ENCODE measurements around the gene GATM. TPM values are rescaled to one million over a fixed set of nuclear protein-coding genes. Genes with fewer than 3 reads are reported as not detected.

The GATM gene
- total RNA-seq, 1 donor from 2014 or later: 3.5 TPM

GRCh38 chr15:45402162-45402954 is 24.0 kb upstream of the GATM start:
- Mint-ChIP-seq H3K27me3 (ENCODE audit: unreplicated experiment) (no peaks in the 10 kb centered on the region), H3K36me3 (ENCODE audit: low read depth, unreplicated experiment) (peaks cover 6% of the 10 kb centered on the region), H3K4me3 (ENCODE audit: unreplicated experiment) (peak overlapping the region; percentile 98), H3K27ac (ENCODE audit: unreplicated experiment) (peak overlapping the region; percentile 61), H3K4me1 (ENCODE audit: unreplicated experiment) (peaks cover 19% of the 10 kb centered on the region), H3K9me3 (ENCODE audit: unreplicated experiment) (no peaks in the 10 kb centered on the region)
- TF ChIP-seq CTCF (IDR thresholded peaks at IDR 0.05; ENCODE audit: unreplicated experiment): no peak
- peak; percentile 91 for DNase-seq (ENCODE audit: low spot score)

- H3K27ac Mint-ChIP-seq (ENCODE audit: unreplicated experiment): peak overlapping the region; percentile 61
- DNase-seq (ENCODE audit: low spot score): no peak
Observed at GRCh38 chr15:45401665-45402161, 23.4 kb upstream of the GATM start.

GRCh38 chr15:45399381-45400212 is 21.3 kb upstream of the GATM start:
- TF ChIP-seq CTCF (IDR thresholded peaks at IDR 0.05; ENCODE audit: unreplicated experiment): peak; percentile 54

More at GRCh38 chr15:45401665-45402161, 23.4 kb upstream of the GATM start:
- H3K27me3 Mint-ChIP-seq (ENCODE audit: unreplicated experiment): no peaks in the 10 kb centered on the region
- no peak for TF ChIP-seq CTCF (IDR thresholded peaks at IDR 0.05; ENCODE audit: unreplicated experiment)
- no peaks in the 10 kb centered on the region for H3K9me3 Mint-ChIP-seq (ENCODE audit: unreplicated experiment)
- peaks cover 20% of the 10 kb centered on the region for H3K4me1 Mint-ChIP-seq (ENCODE audit: unreplicated experiment)
- peak overlapping the region; percentile 98 for H3K4me3 Mint-ChIP-seq (ENCODE audit: unreplicated experiment)
- peaks cover 2% of the 10 kb centered on the region for H3K36me3 Mint-ChIP-seq (ENCODE audit: low read depth, unreplicated experiment)

GRCh38 chr15:45397116-45397665 is 18.8 kb upstream of the GATM start:
- H3K4me3 Mint-ChIP-seq (ENCODE audit: unreplicated experiment): no peak overlapping the region
- no peak overlapping the region for H3K27ac Mint-ChIP-seq (ENCODE audit: unreplicated experiment)
- peaks cover 10% of the 10 kb centered on the region for H3K4me1 Mint-ChIP-seq (ENCODE audit: unreplicated experiment)
- H3K36me3 Mint-ChIP-seq (ENCODE audit: low read depth, unreplicated experiment): no peaks in the 10 kb centered on the region
- no peaks in the 10 kb centered on the region for H3K9me3 Mint-ChIP-seq (ENCODE audit: unreplicated experiment)
- no peak for DNase-seq (ENCODE audit: low spot score)
- no peaks in the 10 kb centered on the region for H3K27me3 Mint-ChIP-seq (ENCODE audit: unreplicated experiment)
- TF ChIP-seq CTCF (IDR thresholded peaks at IDR 0.05; ENCODE audit: unreplicated experiment): no peak

More at GRCh38 chr15:45399381-45400212, 21.3 kb upstream of the GATM start:
- Mint-ChIP-seq H3K9me3 (ENCODE audit: unreplicated experiment) (no peaks in the 10 kb centered on the region), H3K27me3 (ENCODE audit: unreplicated experiment) (no peaks in the 10 kb centered on the region), H3K4me1 (ENCODE audit: unreplicated experiment) (peaks cover 16% of the 10 kb centered on the region), H3K36me3 (ENCODE audit: low read depth, unreplicated experiment) (no peaks in the 10 kb centered on the region), H3K4me3 (ENCODE audit: unreplicated experiment) (no peak overlapping the region), H3K27ac (ENCODE audit: unreplicated experiment) (no peak overlapping the region)
- no peak for DNase-seq (ENCODE audit: low spot score)
